Ramos (cell line): ENCODE data around the gene PRUNE2.

Experiments
- in situ Hi-C: fragments of 300-500 bp; cut with MboI; formaldehyde crosslinking; loops from one replicate; pipeline ENCODE4 v1.14.3; 2022; ENCODE audit warnings: low sequenced_read_pairs; ENCODE audit not compliant: unreplicated experiment

The PRUNE2 gene

GRCh38 chr9:76709020-76709419 is 196.9 kb downstream of the PRUNE2 start:
- in situ Hi-C loops, result no loop called here

- in situ Hi-C loops, result no loop called here
Observed at GRCh38 chr9:76707510-76707909, 198.4 kb downstream of the PRUNE2 start.

- in situ Hi-C loops, result loop anchor here (5.0 kb wide), 1 partner anchor 252 kb away; no protein-coding TSS in a partner anchor
Observed at GRCh38 chr9:76704593-76705204, 201.2 kb downstream of the PRUNE2 start.

GRCh38 chr9:76703270-76703669 is 202.6 kb downstream of the PRUNE2 start:
- in situ Hi-C loops, result loop anchor here (5.0 kb wide), 1 partner anchor 251 kb away; no protein-coding TSS in a partner anchor

GRCh38 chr9:76701441-76702039 is 204.4 kb downstream of the PRUNE2 start:
- in situ Hi-C loops, result loop anchor here (5.0 kb wide), 1 partner anchor 249 kb away; no protein-coding TSS in a partner anchor

GRCh38 chr9:76700916-76701315 is 205.0 kb downstream of the PRUNE2 start:
- in situ Hi-C loops, result loop anchor here (5.0 kb wide), 1 partner anchor 249 kb away; no protein-coding TSS in a partner anchor

- in situ Hi-C loops, result loop anchor here (5.0 kb wide), 1 partner anchor 248 kb away; no protein-coding TSS in a partner anchor
Observed at GRCh38 chr9:76699971-76700370, 205.9 kb downstream of the PRUNE2 start.

- in situ Hi-C loops, result no loop called here
Observed at GRCh38 chr9:76697554-76697953, 208.4 kb downstream of the PRUNE2 start.

- in situ Hi-C loops, result no loop called here
Observed at GRCh38 chr9:76697081-76697480, 208.8 kb downstream of the PRUNE2 start.

- in situ Hi-C loops, result no loop called here
Observed at GRCh38 chr9:76693912-76694311, 212.0 kb downstream of the PRUNE2 start.

- in situ Hi-C loops, result no loop called here
Observed at GRCh38 chr9:76692458-76693129, 213.3 kb downstream of the PRUNE2 start.

GRCh38 chr9:76691517-76692313 is 214.2 kb downstream of the PRUNE2 start:
- in situ Hi-C loops, result no loop called here

GRCh38 chr9:76690973-76691370 is 214.9 kb downstream of the PRUNE2 start:
- in situ Hi-C loops, result no loop called here

- in situ Hi-C loops, result no loop called here
Observed at GRCh38 chr9:76690246-76690972, 215.5 kb downstream of the PRUNE2 start.

- in situ Hi-C loops, result no loop called here
Observed at GRCh38 chr9:76688471-76689238, 217.3 kb downstream of the PRUNE2 start.

GRCh38 chr9:76687861-76688391 is 218.0 kb downstream of the PRUNE2 start:
- in situ Hi-C loops, result no loop called here

- in situ Hi-C loops, result no loop called here
Observed at GRCh38 chr9:76686756-76687155, 219.2 kb downstream of the PRUNE2 start.

GRCh38 chr9:76684213-76684612 is 221.7 kb downstream of the PRUNE2 start:
- in situ Hi-C loops, result no loop called here

- in situ Hi-C loops, result no loop called here
Observed at GRCh38 chr9:76681556-76681955, 224.4 kb downstream of the PRUNE2 start.
